Endodermal cell (in vitro differentiated cells): ENCODE results near the gene SLC5A10. TPM values are rescaled to one million over a fixed set of nuclear protein-coding genes. Genes with fewer than 3 reads are reported as not detected.

Source experiments
- DNase-seq: peaks from one replicate; pipeline ENCODE4 v3.0.0-alpha.2; 2017
- H3K27ac ChIP-seq: 2 replicates; pipeline ENCODE4 v1.5.1; 2013; ENCODE audit warnings: mild to moderate bottlenecking, low read depth, low read length, moderate library complexity
- H3K27me3 ChIP-seq: 2 replicates; pipeline ENCODE4 v1.6.1; 2013; ENCODE audit warnings: mild to moderate bottlenecking, low read length, moderate library complexity; ENCODE audit not compliant: insufficient read depth, control insufficient read depth, poor library complexity, severe bottlenecking
- H3K36me3 ChIP-seq: 2 replicates; pipeline ENCODE4 v1.7.0; 2013; ENCODE audit warnings: mild to moderate bottlenecking, low read length, moderate library complexity; ENCODE audit not compliant: control insufficient read depth, insufficient read depth
- H3K4me1 ChIP-seq: one replicate; pipeline ENCODE4 v1.7.0; 2013; ENCODE audit warnings: low read length; ENCODE audit not compliant: control insufficient read depth, insufficient read depth
- H3K4me3 ChIP-seq: 2 replicates; pipeline ENCODE4 v1.5.1; 2013; ENCODE audit warnings: mild to moderate bottlenecking, low read length, moderate library complexity
- H3K9ac ChIP-seq: 2 replicates; pipeline ENCODE4 v1.6.1; 2013; ENCODE audit warnings: mild to moderate bottlenecking, low read length, moderate library complexity; ENCODE audit not compliant: poor library complexity, severe bottlenecking; ENCODE audit errors: extremely low read depth
- H3K9me3 ChIP-seq: 2 replicates; pipeline ENCODE4 v1.6.1; 2013; ENCODE audit warnings: mild to moderate bottlenecking, low read length, moderate library complexity; ENCODE audit not compliant: control insufficient read depth
- H3K27ac Mint-ChIP-seq: 2 replicates; pipeline ENCODE4 v1.8.0; 2020; ENCODE audit warnings: mixed read lengths
- H3K27me3 Mint-ChIP-seq: 2 replicates; pipeline ENCODE4 v1.8.0; 2021; ENCODE audit warnings: mild to moderate bottlenecking, mixed read lengths; ENCODE audit not compliant: insufficient read depth
- H3K36me3 Mint-ChIP-seq: 2 replicates; pipeline ENCODE4 v1.8.0; 2020; ENCODE audit warnings: low read depth, mixed read lengths
- H3K4me1 Mint-ChIP-seq: 2 replicates; pipeline ENCODE4 v1.8.0; 2020; ENCODE audit warnings: mixed read lengths
- H3K4me3 Mint-ChIP-seq: 2 replicates; pipeline ENCODE4 v1.8.0; 2020; ENCODE audit warnings: mild to moderate bottlenecking, moderate library complexity, mixed read lengths
- H3K9me3 Mint-ChIP-seq: 2 replicates; pipeline ENCODE4 v1.8.0; 2020; ENCODE audit warnings: mild to moderate bottlenecking, mixed read lengths
- CTCF ChIP-seq: fragments of 200-600 bp; sonication (generic); conservative IDR thresholded peaks from 2 replicates; pipeline ENCODE4 v1.5.0; 2021; ENCODE audit warnings: antibody characterized with exemption, mild to moderate bottlenecking
- WGBS, 2 experiments: methylation state at CpG; one replicate each; pipeline versions ENCODE4 v1.1.5 to v1.1.7; 2013; ENCODE audit warnings: missing lambda C conversion rate in 2 of 2, mixed read lengths in 1 of 2; ENCODE audit not compliant: insufficient coverage in 1 of 2, insufficient read length in 1 of 2; 5-methylcytosine and 5-hydroxymethylcytosine counted together
- total RNA-seq, 2 donors: library from RNA; stranded (reverse); fragmentation: NEBNext Ultra II Directional in 1 of 2; extraction: Animal tissue kit (Norgen Biotek cat#: 25700) in 1 of 2; gene quantifications; 2 replicates in 1 of 2; 3 replicates in 1 of 2; pipeline ENCODE4 v1.2.1, GENCODE V29; 2021

SLC5A10 gene
- total RNA-seq, 2 donors from 2014 or later, result 0.11 to 0.29 TPM

DNA sequence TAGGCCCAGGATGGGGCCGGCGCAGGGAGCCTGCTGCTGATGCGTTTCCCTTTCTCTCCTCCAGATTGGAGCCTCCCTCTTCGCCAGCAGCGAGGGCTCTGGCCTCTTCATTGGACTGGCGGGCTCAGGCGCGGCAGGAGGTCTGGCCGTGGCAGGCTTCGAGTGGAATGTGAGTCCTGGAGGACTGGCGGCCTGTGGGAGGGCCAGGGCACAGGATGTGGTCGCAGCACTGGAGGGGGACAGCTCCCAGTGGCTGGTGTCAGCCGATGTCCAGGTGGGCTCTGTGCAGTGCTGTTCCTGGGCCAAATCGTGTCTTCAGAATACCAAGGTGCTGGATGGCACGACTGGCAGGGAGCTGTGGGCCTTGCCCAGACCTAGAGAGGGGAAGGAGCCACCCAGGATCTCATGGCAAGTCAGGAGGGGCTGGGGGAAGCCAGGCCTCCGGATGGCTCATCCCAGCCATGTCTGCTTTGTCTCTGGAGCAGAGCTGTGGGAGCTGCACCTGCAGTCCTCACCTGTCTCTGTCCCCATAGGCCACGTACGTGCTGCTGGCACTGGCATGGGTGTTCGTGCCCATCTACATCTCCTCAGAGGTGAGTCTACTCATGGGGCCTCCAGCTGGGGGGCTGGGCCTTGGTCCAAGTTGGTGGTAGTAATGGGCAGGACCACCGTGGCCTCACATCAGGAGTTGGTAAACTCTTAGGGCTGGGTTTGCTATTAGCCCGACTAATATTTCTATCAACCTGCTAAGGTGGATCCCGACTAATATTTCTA lies 7.3 kb downstream of the SLC5A10 start:
- H3K27ac Mint-ChIP-seq, result no peak overlapping the region
- Histone ChIP-seq H3K4me1 (no peaks in the 10 kb centered on the region), H3K27ac (no peak overlapping the region), H3K27me3 (no peaks in the 10 kb centered on the region), H3K4me3 (no peak overlapping the region), H3K9ac (no peak overlapping the region), H3K9me3 (no peaks in the 10 kb centered on the region), H3K36me3 (no peaks in the 10 kb centered on the region)
- 89 to 93% methylated on average over 12 to 22 of the region's 22 CpGs for WGBS, 2 experiments
- TF ChIP-seq CTCF, result no peak
- peak; percentile 60 for DNase-seq
- no peak overlapping the region for H3K4me3 Mint-ChIP-seq
- no peaks in the 10 kb centered on the region for H3K9me3 Mint-ChIP-seq
- no peaks in the 10 kb centered on the region for H3K36me3 Mint-ChIP-seq
- H3K4me1 Mint-ChIP-seq, result peaks cover 7% of the 10 kb centered on the region
- no peaks in the 10 kb centered on the region for H3K27me3 Mint-ChIP-seq

GRCh38 chr17:18959845-18960240 lies 7.9 kb downstream of the SLC5A10 start:
- Mint-ChIP-seq H3K4me3 (no peak overlapping the region), H3K36me3 (no peaks in the 10 kb centered on the region), H3K9me3 (no peaks in the 10 kb centered on the region), H3K27ac (no peak overlapping the region), H3K27me3 (no peaks in the 10 kb centered on the region), H3K4me1 (peaks cover 7% of the 10 kb centered on the region)
- Histone ChIP-seq H3K27ac (no peak overlapping the region), H3K9ac (no peak overlapping the region), H3K4me1 (no peaks in the 10 kb centered on the region), H3K36me3 (no peaks in the 10 kb centered on the region), H3K27me3 (no peaks in the 10 kb centered on the region), H3K9me3 (no peaks in the 10 kb centered on the region), H3K4me3 (no peak overlapping the region)
- no peak for TF ChIP-seq CTCF
- DNase-seq, result peak; percentile 40
- WGBS, 2 experiments, result 97 to 98% methylated on average over 5 of the region's 5 CpGs

- no peaks in the 10 kb centered on the region for H3K36me3 Mint-ChIP-seq
- H3K4me1 Mint-ChIP-seq, result peaks cover 7% of the 10 kb centered on the region
- Histone ChIP-seq H3K9ac (no peak overlapping the region), H3K27ac (no peak overlapping the region), H3K9me3 (no peaks in the 10 kb centered on the region), H3K36me3 (no peaks in the 10 kb centered on the region), H3K4me3 (no peak overlapping the region), H3K27me3 (no peaks in the 10 kb centered on the region), H3K4me1 (no peaks in the 10 kb centered on the region)
- no peaks in the 10 kb centered on the region for H3K27me3 Mint-ChIP-seq
- TF ChIP-seq CTCF, result no peak
- WGBS, 2 experiments, result 88 to 95% methylated on average over 10 to 15 of the region's 15 CpGs
- no peaks in the 10 kb centered on the region for H3K9me3 Mint-ChIP-seq
- DNase-seq, result no peak
- no peak overlapping the region for H3K27ac Mint-ChIP-seq
- no peak overlapping the region for H3K4me3 Mint-ChIP-seq
Observed at GRCh38 chr17:18960241-18960665, 8.3 kb downstream of the SLC5A10 start.
